Pancreas (tissue), 10 donors: ENCODE measurements around the gene LMBRD1. TPM values are rescaled to one million over a fixed set of nuclear protein-coding genes. Genes with fewer than 3 reads are reported as not detected.

Experiments used
- ATAC-seq, 4 donors: fragments of 200-7000 bp; cut with Tn5 transposase; one replicate each; pipeline versions ENCODE4 v1.8.0 to v1.9.1; 2020; ENCODE audit warnings: mild to moderate bottlenecking in 4 of 4, moderate library complexity in 4 of 4
- DNase-seq, 6 donors: peaks; one replicate each; pipeline ENCODE4 v3.0.0-alpha.2; 2020
- FAIRE-seq: peaks from 2 replicates; lab custom pipeline; 2012; peaks lifted over from hg19 to GRCh38; lab: Jason Lieb, UNC
- H3K27ac ChIP-seq, 4 donors: fragments of 200-600 bp; sonication (generic); 1 replicate in 3 of 4; 2 replicates in 1 of 4; pipeline versions ENCODE4 v1.5.0 to v1.8.0; 2020
- H3K27me3 ChIP-seq, 4 donors: fragments of 200-600 bp; one replicate each; pipeline ENCODE4 v1.8.0; 2021
- H3K36me3 ChIP-seq, 3 donors: fragments of 200-600 bp; sonication (generic) in 1 of 3; one replicate each; pipeline versions ENCODE4 v1.5.0 to v1.8.0; 2020 to 2021
- H3K4me1 ChIP-seq, 3 donors: fragments of 200-600 bp; one replicate each; pipeline ENCODE4 v1.8.0; 2021
- H3K4me3 ChIP-seq, 4 donors: fragments of 200-600 bp; sonication (generic) in 2 of 4; one replicate each; pipeline versions ENCODE4 v1.5.0 to v1.8.0; 2020 to 2021
- H3K9me3 ChIP-seq, 4 donors: fragments of 200-600 bp; one replicate each; pipeline ENCODE4 v1.8.0; 2021
- CTCF ChIP-seq, 4 donors: fragments of 200-600 bp; sonication (generic) in 3 of 4; IDR thresholded peaks; one replicate each; pipeline versions ENCODE4 v1.5.0 to v1.8.0; 2021; ENCODE audit warnings: antibody characterized with exemption in 4 of 4
- WGBS, 2 donors: extraction: QIAGEN DNeasy Blood & Tissue Kit; methylation state at CpG; one replicate each; pipeline ENCODE4 v1.1.7; 2013; 5-methylcytosine and 5-hydroxymethylcytosine counted together
- intact Hi-C, 3 donors: fragments of 100-400 bp; cut with DNase I; formaldehyde crosslinking; loops; one replicate each; pipeline versions ENCODE4 v1.11.1 to v1.14.2; 2022
- polyA plus RNA-seq, 2 donors: library from polyadenylated mRNA; stranded (reverse); fragments of 200-250 nt; gene quantifications; one replicate each; pipeline ENCODE4 v1.2.3, GENCODE V29; 2013
- total RNA-seq, 6 donors: library from RNA; stranded (reverse); fragmentation: NEBNext Ultra II Directional in 4 of 6; extraction: Animal tissue kit (Norgen Biotek cat#: 25700) in 4 of 6; gene quantifications; one replicate each; pipeline versions ENCODE4 v1.2.1 to v1.2.4, GENCODE V29; 2021 to 2023
- donor health status: healthy with polysubstance abuse.
- donor health status: DM: no; HTN: no; CAD: no; lungs with moderate emphysema.
- donor health status: DM: no; HTN: no; CAD: no.
- donor health status: control.
- donor health status: control.
- donor health status: Bipolar disorder and iron deficiency.
- donor health status: DM: yes; HTN: yes; CAD: no.
- donor health status: DM: no; HTN: no; CAD: no.
- donor health status: DM: no; HTN: no; CAD: no.
- donor health status: DM: yes; HTN: yes; CAD: no.

Gene LMBRD1
- total and polyA plus RNA-seq, 8 donors = 16.5 to 50.5 (median 38.7) TPM

GRCh38 chr6:69775585-69775849, 21.3 kb downstream of the LMBRD1 start:
- Histone ChIP-seq H3K36me3 (no peaks in the 10 kb centered on the region), H3K9me3 (no peaks in the 10 kb centered on the region), H3K27ac (no peak overlapping the region), H3K4me1 (peaks cover 0 to 5% (median 4%) of the 10 kb centered on the region in 3 donors), H3K4me3 (no peak overlapping the region), H3K27me3 (no peaks in the 10 kb centered on the region)
- intact Hi-C loops = no loop called here
- ATAC-seq (no peak), DNase-seq (no peak), FAIRE-seq (no peak)
- WGBS, 2 donors = 95 to 99% methylated on average over 1 of the region's 1 CpG
- no peak for TF ChIP-seq CTCF (IDR thresholded peaks at IDR 0.05)

- Histone ChIP-seq H3K36me3 (no peaks in the 10 kb centered on the region), H3K27me3 (no peaks in the 10 kb centered on the region), H3K4me1 (peaks cover 0 to 4% (median 0%) of the 10 kb centered on the region in 3 donors), H3K9me3 (no peaks in the 10 kb centered on the region), H3K27ac (no peak overlapping the region), H3K4me3 (no peak overlapping the region)
- WGBS, 2 donors = 92 to 95% methylated on average over 4 of the region's 4 CpGs
- FAIRE-seq (no peak), ATAC-seq (no peak), DNase-seq (no peak)
- intact Hi-C loops = no loop called here
- no peak for TF ChIP-seq CTCF (IDR thresholded peaks at IDR 0.05)
These were observed 21.8 kb downstream of the LMBRD1 start for GRCh38 chr6:69774740-69775584.

GRCh38 chr6:69771158-69771906, 25.5 kb downstream of the LMBRD1 start:
- no peak for TF ChIP-seq CTCF (IDR thresholded peaks at IDR 0.05)
- peaks cover 0 to 4% (median 0%) of the 10 kb centered on the region in 3 donors for H3K4me1 ChIP-seq
- ATAC-seq (no peak), DNase-seq (no peak), FAIRE-seq (no peak)
- no peaks in the 10 kb centered on the region for H3K9me3 ChIP-seq
- H3K36me3 ChIP-seq = no peaks in the 10 kb centered on the region
- no peaks in the 10 kb centered on the region for H3K27me3 ChIP-seq
- WGBS, 2 donors = 89 to 94% methylated on average over 5 of the region's 5 CpGs
- no peak overlapping the region for H3K27ac ChIP-seq
- no peak overlapping the region for H3K4me3 ChIP-seq
- intact Hi-C loops = no loop called here

- Histone ChIP-seq H3K4me3 (no peak overlapping the region), H3K36me3 (no peaks in the 10 kb centered on the region), H3K27me3 (no peaks in the 10 kb centered on the region), H3K4me1 (no peaks in the 10 kb centered on the region), H3K27ac (no peak overlapping the region), H3K9me3 (no peaks in the 10 kb centered on the region)
- no peak for DNase-seq
- TF ChIP-seq CTCF (IDR thresholded peaks at IDR 0.05) = no peak
- ATAC-seq = no peak
- intact Hi-C loops = no loop called here
- no peak for FAIRE-seq
These were observed 28.1 kb downstream of the LMBRD1 start for GRCh38 chr6:69768664-69769063.

- ATAC-seq (no peak), FAIRE-seq (no peak), DNase-seq (no peak)
- Histone ChIP-seq H3K9me3 (no peaks in the 10 kb centered on the region), H3K36me3 (no peaks in the 10 kb centered on the region), H3K27ac (no peak overlapping the region), H3K4me3 (no peak overlapping the region), H3K27me3 (no peaks in the 10 kb centered on the region), H3K4me1 (peaks cover 0 to 3% (median 0%) of the 10 kb centered on the region in 3 donors)
- intact Hi-C loops = no loop called here
- WGBS, 2 donors = 77 to 80% methylated on average over 3 of the region's 3 CpGs
- no peak for TF ChIP-seq CTCF (IDR thresholded peaks at IDR 0.05)
These were observed 33.0 kb downstream of the LMBRD1 start for GRCh38 chr6:69763763-69764162.
